H1 (cell line): ENCODE data around the gene CACNG7. TPM values are rescaled to one million over a fixed set of nuclear protein-coding genes. Genes with fewer than 3 reads are reported as not detected.

ENCODE experiments used
- CTCF ChIA-PET: fragments of 300-600 bp; sonication (Branson Sonifier 250); formaldehyde crosslinking; loops from one replicate; lab custom pipeline; 2021; ENCODE audit not compliant: partially characterized antibody; lab: Charles Lee
- POLR2A ChIA-PET: fragments of 300-600 bp; sonication (Branson Sonifier 250); formaldehyde crosslinking; loops from one replicate; lab custom pipeline; 2021; ENCODE audit warnings: inconsistent platforms; ENCODE audit not compliant: partially characterized antibody; lab: Charles Lee
- DNase-seq, 2 experiments: peaks; one replicate each; pipeline versions ENCODE4 v3.0.0 to v3.0.0-alpha.2; 2010 to 2022; ENCODE audit warnings: low spot score in 2 of 2, low read depth in 1 of 2, mixed read lengths in 1 of 2
- FAIRE-seq: peaks from 2 replicates; lab custom pipeline; 2011; peaks lifted over from hg19 to GRCh38; lab: Jason Lieb, UNC
- H2AFZ ChIP-seq: 2 replicates; pipeline ENCODE4 v1.8.1; 2012; ENCODE audit warnings: low read length, inconsistent platforms
- H2AK5ac ChIP-seq: 2 replicates; pipeline ENCODE4 v1.6.1; 2013; ENCODE audit warnings: low read depth, low read length
- H2BK120ac ChIP-seq: replicated peaks from 2 replicates; pipeline ENCODE3; 2013; ENCODE audit warnings: low read depth, low read length, inconsistent platforms
- H2BK12ac ChIP-seq: 2 replicates; pipeline ENCODE4 v1.6.1; 2013; ENCODE audit warnings: low read depth, low read length
- H2BK15ac ChIP-seq: 2 replicates; pipeline ENCODE4 v1.6.1; 2013; ENCODE audit warnings: low read length
- H2BK20ac ChIP-seq: 2 replicates; pipeline ENCODE4 v1.6.1; 2013; ENCODE audit warnings: low read length
- H2BK5ac ChIP-seq: 2 replicates; pipeline ENCODE4 v1.6.1; 2013; ENCODE audit warnings: low read depth, low read length
- H3K14ac ChIP-seq: 2 replicates; pipeline ENCODE4 v1.6.1; 2013; ENCODE audit warnings: inconsistent platforms; ENCODE audit not compliant: insufficient read length
- H3K18ac ChIP-seq: 2 replicates; pipeline ENCODE4 v1.6.1; 2013; ENCODE audit warnings: low read length; ENCODE audit errors: extremely low read depth
- H3K23ac ChIP-seq: 2 replicates; pipeline ENCODE4 v1.6.1; 2013; ENCODE audit warnings: inconsistent platforms; ENCODE audit not compliant: insufficient read length
- H3K23me2 ChIP-seq: 2 replicates; pipeline ENCODE4 v1.6.1; 2013; ENCODE audit warnings: low read depth, low read length
- H3K27ac ChIP-seq: 2 replicates; pipeline ENCODE4 v1.6.1; 2011; ENCODE audit warnings: low read depth, low read length, inconsistent platforms
- H3K27me3 ChIP-seq, 4 experiments: replicated peaks in 1 of 4; 1 replicate in 1 of 4; 2 replicates in 3 of 4; pipeline versions ENCODE4 v1.6.1 to v1.8.1; 2011 to 2013; ENCODE audit warnings: low read length in 3 of 4, mild to moderate bottlenecking in 3 of 4, inconsistent platforms in 2 of 4, mixed read lengths in 2 of 4, moderate library complexity in 1 of 4; ENCODE audit not compliant: control insufficient read depth in 3 of 4, insufficient read depth in 3 of 4; ENCODE audit errors: extremely low read depth in 1 of 4
- H3K36me3 ChIP-seq, 4 experiments: 2 replicates each; pipeline versions ENCODE4 v1.6.1 to v1.8.1; 2011 to 2013; ENCODE audit warnings: mild to moderate bottlenecking in 4 of 4, low read length in 3 of 4, moderate library complexity in 2 of 4, control low read depth in 1 of 4, inconsistent platforms in 1 of 4; ENCODE audit not compliant: insufficient read depth in 4 of 4, control insufficient read depth in 2 of 4
- H3K4ac ChIP-seq: replicated peaks from 2 replicates; pipeline ENCODE3; 2013; ENCODE audit warnings: low read length, low read depth, mixed read lengths, inconsistent platforms; ENCODE audit not compliant: insufficient read length
- H3K4me1 ChIP-seq, 4 experiments: replicated peaks in 1 of 4; 1 replicate in 1 of 4; 2 replicates in 3 of 4; pipeline versions ENCODE4 v1.6.1 to v1.8.1; 2011 to 2013; ENCODE audit warnings: low read length in 3 of 4, inconsistent platforms in 2 of 4, mixed read lengths in 1 of 4; ENCODE audit not compliant: insufficient read depth in 4 of 4, control insufficient read depth in 3 of 4
- H3K4me2 ChIP-seq, 2 experiments: 2 replicates each; pipeline versions ENCODE4 v1.6.1 to v1.8.1; 2011 to 2013; ENCODE audit warnings: low read depth in 2 of 2, low read length in 2 of 2, control low read depth in 1 of 2, inconsistent platforms in 1 of 2, mild to moderate bottlenecking in 1 of 2; ENCODE audit not compliant: insufficient read depth in 1 of 2
- H3K4me3 ChIP-seq, 4 experiments: fragments of 200-600, 300-600 bp in 1 of 4; sonication (generic), shearing (Covaris generic), sonication (Bioruptor Twin) in 1 of 4; 2 replicates each; pipeline versions ENCODE4 v1.5.1 to v1.8.1; 2011 to 2016; ENCODE audit warnings: low read length in 4 of 4, low read depth in 3 of 4, control low read depth in 2 of 4, inconsistent platforms in 2 of 4, mild to moderate bottlenecking in 2 of 4, mixed read lengths in 1 of 4, moderate library complexity in 1 of 4; ENCODE audit not compliant: insufficient read depth in 2 of 4; ENCODE audit errors: extremely low read depth in 1 of 4
- H3K56ac ChIP-seq: replicated peaks from 2 replicates; pipeline ENCODE3; 2013; ENCODE audit warnings: low read depth, mild to moderate bottlenecking, mixed read lengths, low read length, inconsistent platforms; ENCODE audit not compliant: insufficient read length
- H3K79me1 ChIP-seq: 2 replicates; pipeline ENCODE4 v1.6.1; 2013; ENCODE audit warnings: low read depth, low read length, control low read depth
- H3K79me2 ChIP-seq, 2 experiments: 2 replicates each; pipeline versions ENCODE4 v1.6.1 to v1.8.1; 2012 to 2013; ENCODE audit warnings: low read length in 2 of 2, mild to moderate bottlenecking in 2 of 2, inconsistent platforms in 1 of 2; ENCODE audit not compliant: insufficient read depth in 2 of 2, control insufficient read depth in 1 of 2
- H3K9ac ChIP-seq, 4 experiments: replicated peaks in 1 of 4; 1 replicate in 1 of 4; 2 replicates in 3 of 4; pipeline versions ENCODE4 v1.6.1 to v1.8.1; 2011 to 2013; ENCODE audit warnings: low read depth in 3 of 4, low read length in 3 of 4, control low read depth in 2 of 4, mild to moderate bottlenecking in 2 of 4, moderate library complexity in 2 of 4, inconsistent platforms in 1 of 4; ENCODE audit errors: extremely low read depth in 1 of 4
- H3K9me3 ChIP-seq, 2 experiments: 2 replicates each; pipeline versions ENCODE4 v1.6.1 to v1.8.1; 2012 to 2013; ENCODE audit warnings: mild to moderate bottlenecking in 2 of 2, moderate library complexity in 2 of 2, control low read depth in 1 of 2, inconsistent platforms in 1 of 2, low read depth in 1 of 2, low read length in 1 of 2, mixed read lengths in 1 of 2; ENCODE audit not compliant: insufficient read depth in 2 of 2
- H4K20me1 ChIP-seq, 2 experiments: replicated peaks in 1 of 2; 2 replicates each; pipeline versions ENCODE3 to v1.8.1; 2011 to 2013; ENCODE audit warnings: inconsistent platforms in 2 of 2, low read length in 2 of 2, mild to moderate bottlenecking in 1 of 2; ENCODE audit not compliant: insufficient read depth in 2 of 2, control insufficient read depth in 1 of 2
- H4K5ac ChIP-seq: 2 replicates; pipeline ENCODE4 v1.6.1; 2013; ENCODE audit warnings: low read length, low read depth, mixed read lengths, inconsistent platforms; ENCODE audit not compliant: insufficient read length
- H4K8ac ChIP-seq: 2 replicates; pipeline ENCODE4 v1.8.0; 2013; ENCODE audit warnings: mild to moderate bottlenecking, moderate library complexity, low read length, inconsistent platforms; ENCODE audit not compliant: insufficient read depth; ENCODE audit errors: extremely low read depth
- H4K91ac ChIP-seq: replicated peaks from 2 replicates; pipeline ENCODE3; 2013; ENCODE audit warnings: low read length, mixed read lengths, inconsistent platforms; ENCODE audit not compliant: insufficient read length
- CBX5 ChIP-seq: fragments of 300-800, 300-1000 bp; sonication (generic); IDR thresholded peaks from 2 replicates; pipeline ENCODE4 v1.7.1; 2016; ENCODE audit warnings: antibody characterized with exemption, low read length, low read depth
- CTCF ChIP-seq, 3 experiments: IDR thresholded peaks; 1 replicate in 2 of 3; 2 replicates in 1 of 3; pipeline versions ENCODE4 v1.5.1 to v1.6.1; 2011; ENCODE audit warnings: low read length in 3 of 3, mild to moderate bottlenecking in 3 of 3, inconsistent platforms in 2 of 3, low read depth in 1 of 3, moderate library complexity in 1 of 3; ENCODE audit not compliant: insufficient read depth in 1 of 3; ENCODE audit errors: control extremely low read depth in 1 of 3
- EP300 ChIP-seq, 2 experiments: IDR thresholded peaks; 1 replicate in 1 of 2; 2 replicates in 1 of 2; pipeline ENCODE4 v1.6.1; 2011 to 2012; ENCODE audit warnings: low read depth in 2 of 2, low read length in 2 of 2, mild to moderate bottlenecking in 2 of 2, borderline replicate concordance in 1 of 2, inconsistent platforms in 1 of 2, moderate library complexity in 1 of 2
- JUND ChIP-seq: IDR thresholded peaks from 2 replicates; pipeline ENCODE4 v1.6.1; 2011; ENCODE audit warnings: mild to moderate bottlenecking, improper control_type of control experiment, low read length
- NRF1 ChIP-seq: IDR thresholded peaks from 2 replicates; pipeline ENCODE4 v1.6.1; 2011; ENCODE audit warnings: mild to moderate bottlenecking, low read depth, low read length, improper control_type of control experiment
- POU5F1 ChIP-seq: IDR thresholded peaks from 2 replicates; pipeline ENCODE4 v1.6.1; 2011; ENCODE audit warnings: low read depth, mild to moderate bottlenecking, low read length, moderate library complexity
- RAD21 ChIP-seq, 2 experiments: IDR thresholded peaks in 1 of 2; conservative IDR thresholded peaks in 1 of 2; 2 replicates each; pipeline ENCODE4 v1.6.1; 2011; ENCODE audit warnings: low read depth in 2 of 2, low read length in 2 of 2, improper control_type of control experiment in 1 of 2, inconsistent platforms in 1 of 2, mild to moderate bottlenecking in 1 of 2, moderate library complexity in 1 of 2
- TAF7 ChIP-seq: optimal IDR thresholded peaks from 2 replicates; pipeline ENCODE3; 2011; ENCODE audit warnings: low read depth, mild to moderate bottlenecking, inconsistent platforms, low read length, moderate library complexity, borderline replicate concordance
- TEAD4 ChIP-seq: IDR thresholded peaks from 2 replicates; pipeline ENCODE4 v1.6.1; 2012; ENCODE audit warnings: low read depth, low read length, inconsistent platforms, mixed read lengths
- WGBS, 2 experiments: shearing (Covaris generic) in 1 of 2; methylation state at CpG; one replicate each; pipeline versions ENCODE4 v1.1.6 to v1.1.7; 2013 to 2015; ENCODE audit warnings: low lambda C conversion rate in 2 of 2, mixed read lengths in 2 of 2, inconsistent platforms in 1 of 2, low coverage in 1 of 2, missing lambda C conversion rate in 1 of 2; ENCODE audit not compliant: insufficient replicate concordance in 2 of 2, insufficient coverage in 1 of 2, insufficient read length in 1 of 2; ENCODE audit errors: extremely low coverage in 1 of 2, missing lambda C conversion rate in 1 of 2; 5-methylcytosine and 5-hydroxymethylcytosine counted together
- polyA plus RNA-seq, 7 experiments: library from polyadenylated mRNA; depleted of rRNA in 3 of 7; stranded (reverse) in 5 of 7; unstranded in 2 of 7; fragments of >200 nt in 5 of 7; fragments of 200-250 nt in 2 of 7; gene quantifications; 1 replicate in 5 of 7; 2 replicates in 1 of 7; 4 replicates in 1 of 7; pipeline versions ENCODE4 v1.2.1 to v1.2.3, GENCODE V29; 2011 to 2013; ENCODE audit warnings: missing spikeins in 2 of 7, mixed read lengths in 2 of 7
- total RNA-seq: library from RNA; stranded (reverse); fragmentation: NEBNext Ultra II Directional; extraction: Animal tissue kit (Norgen Biotek cat#: 25700); gene quantifications from 2 replicates; pipeline ENCODE4 v1.2.1, GENCODE V29; 2021

Gene CACNG7
- total and polyA plus RNA-seq, 2 of the 8 experiments (the other 6 are each of a cell fraction or from before 2014, with no cell fraction given) = 28.9 to 69.8 TPM

DNA sequence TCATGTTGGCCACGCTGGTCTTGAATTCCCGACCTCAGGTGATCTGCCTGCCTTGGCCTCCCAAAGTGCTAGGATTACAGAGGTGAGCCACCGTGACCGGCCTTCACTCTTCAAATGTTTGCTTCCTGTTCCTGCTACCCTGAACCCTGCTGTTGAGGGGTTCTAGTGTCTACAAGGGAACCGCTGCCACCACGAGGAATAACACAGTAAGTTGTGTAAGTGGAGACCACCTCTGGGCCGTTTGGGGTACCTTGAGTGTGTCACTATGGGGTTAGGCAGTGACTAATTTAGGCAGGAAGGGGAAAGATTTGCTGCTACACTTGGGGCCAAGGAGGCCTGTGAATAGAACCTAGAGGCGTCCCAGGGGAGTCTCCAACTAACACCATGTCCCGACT is 43.6 kb upstream of the CACNG7 start:
- no peak for FAIRE-seq
- H2BK5ac ChIP-seq = peak overlapping the region; percentile 99
- H2AFZ ChIP-seq = no peak overlapping the region
- peak overlapping the region; percentile 49 to 76 (median 62) for H3K4me3 ChIP-seq
- H3K4ac ChIP-seq = no peak overlapping the region
- peak overlapping the region; percentile 79; the same call in 1 of the 2 replicates for H2AK5ac ChIP-seq
- peak overlapping the region; percentile 86 for H4K8ac ChIP-seq
- H3K23me2 ChIP-seq = peaks cover 16% of the 10 kb centered on the region; the same call in 1 of the 2 replicates
- peak overlapping the region; percentile 96; the same call in 1 of the 2 replicates for H3K27ac ChIP-seq
- H2BK120ac ChIP-seq = peak overlapping the region; percentile 82
- H3K4me1 ChIP-seq = peaks cover 0 to 10% (median 6%) of the 10 kb centered on the region in 4 experiments; a peak in 6 of 7 replicates
- 68% methylated on average over 9 of the region's 9 CpGs; no CpG with 5 or more reads in 1 of the 2 experiments for WGBS, 2 experiments
- CTCF ChIA-PET = interaction anchor here (0.7 to 5.1 kb wide), 4 partner anchors 12 to 68 kb away, joined by 3 to 23 read pairs (median 12); no protein-coding TSS in a partner anchor
- no peaks in the 10 kb centered on the region for H3K27me3 ChIP-seq
- H2BK15ac ChIP-seq = 0 out of 2 replicates have a peak overlapping the region, but pooled peaks have one; percentile 10
- H3K36me3 ChIP-seq = no peaks in the 10 kb centered on the region; a peak in 1 of 8 replicates
- no peak for DNase-seq
- peak overlapping the region; percentile 69 to 87 for H3K4me2 ChIP-seq
- peak overlapping the region; percentile 45 for H2BK12ac ChIP-seq
- POLR2A ChIA-PET = interaction anchor here (0.6 to 7.1 kb wide), 22 partner anchors 9 to 250 kb away, joined by 3 to 137 read pairs (median 4); partner anchors contain the start of genes CACNG8, PRKCG, PRPF31 and TFPT
- H4K20me1 ChIP-seq = peaks cover 0 to 4% of the 10 kb centered on the region in 2 experiments
- no peak overlapping the region for H2BK20ac ChIP-seq
- H3K79me1 ChIP-seq = peaks cover 2% of the 10 kb centered on the region; the same call in 1 of the 2 replicates
- no peak overlapping the region for H3K23ac ChIP-seq
- H3K56ac ChIP-seq = no peak overlapping the region
- H3K9me3 ChIP-seq = no peaks in the 10 kb centered on the region
- no peak overlapping the region for H3K14ac ChIP-seq
- H4K91ac ChIP-seq = peak overlapping the region; percentile 78
- peak overlapping the region in 3 of 4 experiments; percentile 57 to 85 (median 83); a peak in 5 of 7 replicates for H3K9ac ChIP-seq
- no peak overlapping the region for H4K5ac ChIP-seq
- peak in 1 of 2 experiments; percentile 36; a peak in 2 of 4 replicates for TF ChIP-seq RAD21 (IDR thresholded peaks at IDR 0.05 in 1 of 2, conservative IDR thresholded peaks at IDR 0.05 in 1 of 2; ENCODE audit: low read depth in 2 of 2, low read length in 2 of 2)
- TF ChIP-seq JUND = no peak
- no peak for TF ChIP-seq TEAD4
- TF ChIP-seq CBX5 = no peak
- TF ChIP-seq TAF7 = no peak
- TF ChIP-seq CTCF (IDR thresholded peaks at IDR 0.05; ENCODE audit: control extremely low read depth in 1 of 3, insufficient read depth in 1 of 3, low read depth in 1 of 3, low read length in 3 of 3) = peak in 1 of 3 experiments; percentile 5; a peak in 1 of 4 replicates
- no peak for TF ChIP-seq NRF1
- TF ChIP-seq EP300 (IDR thresholded peaks at IDR 0.05; ENCODE audit: borderline replicate concordance in 1 of 2, low read depth in 2 of 2, low read length in 2 of 2) = no peak
- TF ChIP-seq POU5F1 = no peak
- peaks cover 0 to 7% of the 10 kb centered on the region in 2 experiments; a peak in 1 of 4 replicates for H3K79me2 ChIP-seq
- peak overlapping the region; percentile 65 for H3K18ac ChIP-seq
